Mucosa of rectum (tissue), 2 donors: Measurements from ENCODE around the gene DNMT3L.
"Not testable (repeated sequence)": the region's sequence is repeated elsewhere in the genome, so short reads cannot be mapped to it uniquely, and the experiment has no call there.

Source experiments
- H3K27ac ChIP-seq, 2 donors: one replicate each; pipeline ENCODE4 v1.7.0; 2013; ENCODE audit warnings: inconsistent platforms in 2 of 2, low read depth in 2 of 2, low read length in 2 of 2
- H3K27me3 ChIP-seq, 2 donors: one replicate each; pipeline ENCODE4 v1.7.0; 2013; ENCODE audit warnings: low read length in 2 of 2; ENCODE audit not compliant: control insufficient read depth in 2 of 2, insufficient read depth in 2 of 2
- H3K36me3 ChIP-seq, 2 donors: one replicate each; pipeline ENCODE4 v1.7.0; 2013; ENCODE audit warnings: low read length in 2 of 2; ENCODE audit not compliant: control insufficient read depth in 2 of 2, insufficient read depth in 2 of 2
- H3K4me1 ChIP-seq, 2 donors: one replicate each; pipeline ENCODE4 v1.7.0; 2013; ENCODE audit warnings: low read length in 2 of 2, mild to moderate bottlenecking in 1 of 2; ENCODE audit not compliant: control insufficient read depth in 2 of 2, insufficient read depth in 2 of 2
- H3K4me3 ChIP-seq, 2 donors: one replicate each; pipeline ENCODE4 v1.7.0; 2013; ENCODE audit warnings: low read length in 2 of 2
- H3K9ac ChIP-seq, 2 donors: one replicate each; pipeline ENCODE4 v1.7.0; 2013; ENCODE audit warnings: low read length in 2 of 2, low read depth in 1 of 2, mild to moderate bottlenecking in 1 of 2
- H3K9me3 ChIP-seq, 2 donors: one replicate each; pipeline ENCODE4 v1.7.0; 2013; ENCODE audit warnings: low read length in 2 of 2; ENCODE audit not compliant: control insufficient read depth in 2 of 2
- donor health status: healthy.
- donor health status: Normal muscosa, but diverticular disease.

Gene DNMT3L

DNA sequence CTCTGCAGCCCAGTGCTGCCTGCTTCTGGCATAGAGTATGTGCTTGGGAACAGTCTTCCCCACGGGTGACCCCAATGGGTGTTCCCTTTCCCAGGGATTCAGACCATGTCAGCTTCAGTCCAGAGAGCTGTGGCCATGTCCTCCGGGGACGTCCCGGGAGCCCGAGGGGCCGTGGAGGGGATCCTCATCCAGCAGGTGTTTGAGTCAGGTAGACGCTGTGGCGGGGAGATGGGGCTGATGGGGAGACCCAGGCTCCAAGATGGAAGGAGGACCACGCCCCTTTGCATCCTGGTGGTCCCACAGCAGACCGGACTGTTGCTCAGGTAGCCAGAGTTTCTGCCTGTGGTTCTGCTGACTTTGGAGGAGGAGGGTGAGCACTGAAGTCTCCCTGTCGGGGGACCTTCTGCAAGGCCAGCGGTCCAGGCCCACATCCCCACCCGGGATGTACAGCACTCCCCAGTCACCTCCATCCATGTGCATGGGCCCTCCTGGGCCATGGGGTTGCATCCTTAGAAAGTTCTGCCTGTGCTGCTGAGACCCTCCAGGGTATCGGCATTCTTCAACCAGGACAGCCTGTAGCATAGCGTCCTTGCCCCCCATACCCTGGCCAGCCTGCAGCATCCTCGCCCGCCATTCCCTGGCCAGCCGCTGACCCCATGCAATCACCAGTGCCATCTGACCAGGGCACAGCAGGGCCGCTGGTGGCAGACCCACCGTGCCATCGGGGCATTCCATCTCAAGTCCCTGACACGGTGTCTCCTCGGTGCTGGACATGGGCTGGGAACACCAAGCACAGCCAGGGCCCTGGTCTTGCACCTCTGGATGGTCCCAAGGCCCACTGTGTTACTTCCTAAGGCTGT lies 26.8 kb upstream of the DNMT3L start:
- Histone ChIP-seq H3K9me3 (no peaks in the 10 kb centered on the region), H3K9ac (no peak overlapping the region), H3K27ac (no peak overlapping the region), H3K4me1 (no peaks in the 10 kb centered on the region), H3K36me3 (no peaks in the 10 kb centered on the region), H3K27me3 (no peaks in the 10 kb centered on the region), H3K4me3 (no peak overlapping the region)

DNA sequence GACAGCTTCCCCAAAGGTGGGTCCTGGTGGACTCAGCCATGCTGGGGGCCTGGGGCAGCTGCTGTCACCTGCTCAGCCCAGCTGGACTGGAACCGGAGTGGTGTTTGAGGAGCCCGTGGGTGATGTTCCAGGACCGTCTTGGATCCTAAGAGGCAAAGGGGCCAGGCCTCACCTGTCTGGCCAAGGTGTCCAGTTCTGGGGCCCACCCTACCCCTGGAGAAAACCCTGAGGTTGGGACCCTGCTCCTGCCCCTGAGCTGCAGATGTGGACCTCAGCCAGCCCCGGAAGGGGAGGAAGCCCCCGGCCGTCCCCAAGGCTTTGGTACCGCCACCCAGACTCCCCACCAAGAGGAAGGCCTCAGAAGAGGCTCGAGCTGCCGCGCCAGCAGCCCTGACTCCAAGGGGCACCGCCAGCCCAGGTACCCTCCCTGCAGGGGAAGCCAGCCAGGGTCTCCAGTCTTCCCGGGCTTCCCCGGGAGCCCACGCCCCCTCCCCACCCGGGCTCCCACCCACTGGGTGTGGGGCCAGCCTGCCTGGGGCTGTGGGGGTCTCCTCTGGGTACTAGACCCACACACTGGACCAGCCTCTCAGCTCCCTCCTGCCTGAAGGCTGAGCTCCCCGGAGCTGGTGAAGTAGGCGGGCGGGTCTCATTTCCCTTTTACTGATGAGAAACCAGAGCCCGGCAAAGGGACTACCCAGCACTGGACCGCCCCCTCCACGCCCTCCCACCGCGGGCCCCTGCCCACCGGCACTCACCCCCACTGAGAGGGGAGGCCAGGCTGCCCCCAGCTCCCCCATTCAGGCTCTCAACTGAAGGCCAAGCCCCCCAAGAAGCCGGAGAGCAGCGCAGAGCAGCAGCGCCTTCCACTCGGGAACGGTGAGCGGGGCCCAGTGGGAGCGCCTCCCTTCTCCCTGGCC lies 25.3 kb upstream of the DNMT3L start:
- no peak overlapping the region for H3K27ac ChIP-seq
- no peaks in the 10 kb centered on the region for H3K9me3 ChIP-seq
- H3K9ac ChIP-seq = no peak overlapping the region
- no peaks in the 10 kb centered on the region for H3K4me1 ChIP-seq
- no peak overlapping the region for H3K4me3 ChIP-seq
- H3K27me3 ChIP-seq = no peaks in the 10 kb centered on the region
- H3K36me3 ChIP-seq = no peaks in the 10 kb centered on the region

DNA sequence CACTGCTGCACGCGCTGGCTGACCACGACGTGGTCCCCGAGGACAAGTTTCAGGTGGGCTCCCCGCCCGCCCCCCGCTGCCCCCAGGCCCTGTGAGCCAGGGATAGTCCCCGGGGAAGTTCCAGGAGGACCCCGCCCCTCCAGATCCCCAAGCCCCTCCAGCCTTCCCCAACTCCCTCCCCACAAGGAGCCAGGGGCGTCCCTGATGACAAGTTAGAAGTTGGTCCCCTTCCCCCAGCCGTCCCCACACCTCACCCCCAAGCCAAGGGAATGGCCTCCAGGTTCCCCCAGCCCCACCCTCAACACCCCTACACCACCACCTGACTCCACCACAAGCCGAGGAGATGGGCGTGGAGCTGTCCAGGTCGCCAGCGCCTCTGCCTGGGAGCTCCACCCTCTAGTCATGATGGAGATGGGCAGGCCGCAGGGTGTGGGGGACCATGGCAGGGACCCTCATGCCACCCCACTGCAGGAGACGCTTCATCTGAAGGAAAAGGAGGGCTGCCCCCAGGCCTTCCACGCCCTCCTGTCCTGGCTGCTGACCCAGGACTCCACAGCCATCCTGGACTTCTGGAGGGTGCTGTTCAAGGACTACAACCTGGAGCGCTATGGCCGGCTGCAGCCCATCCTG lies 24.5 kb upstream of the DNMT3L start:
- Histone ChIP-seq H3K9me3 (no peaks in the 10 kb centered on the region), H3K27me3 (no peaks in the 10 kb centered on the region), H3K36me3 (no peaks in the 10 kb centered on the region), H3K9ac (no peak overlapping the region), H3K4me3 (no peak overlapping the region), H3K4me1 (no peaks in the 10 kb centered on the region), H3K27ac (no peak overlapping the region)

DNA sequence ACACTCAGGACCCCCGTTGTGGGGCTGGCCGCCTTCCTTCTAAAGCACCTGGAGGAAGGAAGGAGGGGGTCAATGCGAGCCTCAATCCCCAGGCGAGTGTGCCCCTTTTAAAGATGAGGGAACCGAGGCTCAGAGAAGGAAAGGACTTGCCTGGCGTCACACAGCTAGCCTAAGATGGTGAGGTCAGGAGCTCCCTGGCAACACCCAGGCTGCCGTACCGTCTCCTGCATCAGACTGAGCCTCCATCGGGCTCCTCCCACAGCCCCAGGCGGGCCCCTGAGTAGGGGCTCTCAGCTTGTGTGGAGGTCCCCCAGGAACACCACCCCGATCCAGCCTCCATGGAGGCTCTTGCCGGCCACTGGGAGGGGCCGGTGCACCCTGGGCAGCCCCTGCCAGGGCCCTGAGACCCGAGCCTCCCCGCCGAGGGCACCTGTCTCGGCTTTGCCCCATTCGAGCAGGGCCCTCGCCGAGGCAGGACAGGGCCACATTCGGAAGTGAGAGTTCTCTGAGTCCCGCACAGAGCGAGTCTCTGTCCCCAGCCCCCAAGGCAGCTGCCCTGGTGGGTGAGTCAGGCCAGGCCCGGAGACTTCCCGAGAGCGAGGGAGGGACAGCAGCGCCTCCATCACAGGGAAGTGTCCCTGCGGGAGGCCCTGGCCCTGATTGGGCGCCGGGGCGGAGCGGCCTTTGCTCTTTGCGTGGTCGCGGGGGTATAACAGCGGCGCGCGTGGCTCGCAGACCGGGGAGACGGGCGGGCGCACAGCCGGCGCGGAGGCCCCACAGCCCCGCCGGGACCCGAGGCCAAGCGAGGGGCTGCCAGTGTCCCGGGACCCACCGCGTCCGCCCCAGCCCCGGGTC lies 23.7 kb upstream of the DNMT3L start, which contains the start of gene AIRE:
TSS of gene AIRE (plus strand) at position 739 of the 855 bp plus-strand sequence. CDS start 131 bp downstream, outside the sequence.
- Histone ChIP-seq H3K4me3 (no peak within 1 kb of the TSS), H3K9ac (no peak within 1 kb of the TSS)

DNA sequence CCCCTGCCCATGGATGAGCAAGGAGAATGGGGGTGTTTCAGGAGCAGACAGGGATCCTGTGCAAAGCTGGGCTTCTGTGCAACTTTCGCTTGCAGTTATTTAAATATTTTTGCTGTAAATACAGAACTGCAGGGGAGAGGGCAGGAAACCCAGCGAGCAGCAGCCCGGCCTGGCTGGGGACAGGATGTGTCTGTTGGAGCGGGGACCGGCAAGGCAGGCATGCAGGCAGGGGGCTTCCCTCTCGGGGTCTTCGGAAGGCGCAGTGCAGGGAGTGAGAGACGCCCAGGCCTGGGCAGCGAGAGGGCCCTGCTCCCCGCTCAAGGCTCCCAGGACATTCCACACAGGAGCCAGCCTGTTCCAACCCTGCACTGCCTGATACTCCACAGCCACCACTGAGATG lies 22.3 kb upstream of the DNMT3L start:
- H3K4me1 ChIP-seq = no peaks in the 10 kb centered on the region
- H3K4me3 ChIP-seq = no peak overlapping the region
- H3K9ac ChIP-seq = no peak overlapping the region
- H3K9me3 ChIP-seq = no peaks in the 10 kb centered on the region
- H3K36me3 ChIP-seq = no peaks in the 10 kb centered on the region
- H3K27me3 ChIP-seq = no peaks in the 10 kb centered on the region
- H3K27ac ChIP-seq = no peak overlapping the region

More for the DNA sequence above, 23.7 kb upstream of the DNMT3L start, which contains the start of gene AIRE:
- H3K4me1 ChIP-seq = no peaks in the 10 kb centered on the region
- no peaks in the 10 kb centered on the region for H3K27me3 ChIP-seq
- H3K36me3 ChIP-seq = no peaks in the 10 kb centered on the region
- H3K9me3 ChIP-seq = no peaks in the 10 kb centered on the region
- H3K27ac ChIP-seq = no peak within 1 kb of the TSS

DNA sequence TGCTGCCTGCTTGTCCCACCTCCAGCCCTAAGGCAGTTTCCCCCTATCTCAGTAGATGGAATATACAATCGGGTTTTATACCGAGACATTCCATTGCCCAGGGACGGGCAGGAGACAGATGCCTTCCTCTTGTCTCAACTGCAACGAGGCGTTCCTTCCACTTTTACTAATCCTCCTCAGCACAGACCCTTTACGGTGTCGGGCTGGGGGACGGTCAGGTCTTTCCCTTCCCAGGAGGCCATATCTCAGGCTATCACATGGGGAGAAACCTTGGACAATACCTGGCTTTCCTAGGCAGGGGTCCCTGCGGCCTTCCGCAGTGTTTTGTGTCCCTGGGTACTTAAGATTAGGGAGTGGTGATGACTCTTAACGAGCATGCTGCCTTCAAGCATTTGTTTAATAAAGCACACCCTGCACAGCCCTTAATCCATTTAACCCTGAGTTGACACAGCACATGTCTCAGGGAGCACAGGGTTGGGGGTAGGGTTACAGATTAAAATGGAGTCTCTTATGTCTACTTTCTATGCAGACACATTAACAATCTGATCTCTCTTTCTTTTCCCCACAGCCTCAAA lies 21.6 kb upstream of the DNMT3L start:
- H3K27me3 ChIP-seq, H3K27ac ChIP-seq, H3K4me1 ChIP-seq, H3K36me3 ChIP-seq, H3K4me3 ChIP-seq, H3K9me3 ChIP-seq, H3K9ac ChIP-seq: not testable (repeated sequence)

DNA sequence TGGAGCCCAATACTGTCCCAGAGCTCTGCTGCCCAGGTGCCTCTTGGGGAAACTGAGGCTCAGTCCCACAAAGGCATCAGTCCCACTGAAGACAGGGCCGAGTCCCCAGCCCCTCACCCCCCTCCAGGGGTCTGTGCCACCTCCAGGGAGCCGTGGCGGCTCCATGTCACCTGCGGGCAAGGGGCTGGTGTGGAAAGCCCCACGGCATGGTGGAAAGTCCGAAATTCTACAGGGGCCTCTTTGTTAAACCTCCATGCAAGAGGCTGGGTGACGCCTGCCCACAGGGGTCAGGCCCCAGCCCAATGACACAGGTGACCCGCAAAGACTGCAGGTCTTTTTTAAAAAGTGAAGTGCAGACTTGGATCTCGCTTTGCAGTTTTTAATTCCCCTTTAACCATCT lies 20.7 kb upstream of the DNMT3L start:
- H3K4me1 ChIP-seq = no peaks in the 10 kb centered on the region
- no peak overlapping the region for H3K4me3 ChIP-seq
- H3K9ac ChIP-seq = no peak overlapping the region
- no peaks in the 10 kb centered on the region for H3K27me3 ChIP-seq
- no peak overlapping the region for H3K27ac ChIP-seq
- no peaks in the 10 kb centered on the region for H3K36me3 ChIP-seq
- H3K9me3 ChIP-seq = no peaks in the 10 kb centered on the region

DNA sequence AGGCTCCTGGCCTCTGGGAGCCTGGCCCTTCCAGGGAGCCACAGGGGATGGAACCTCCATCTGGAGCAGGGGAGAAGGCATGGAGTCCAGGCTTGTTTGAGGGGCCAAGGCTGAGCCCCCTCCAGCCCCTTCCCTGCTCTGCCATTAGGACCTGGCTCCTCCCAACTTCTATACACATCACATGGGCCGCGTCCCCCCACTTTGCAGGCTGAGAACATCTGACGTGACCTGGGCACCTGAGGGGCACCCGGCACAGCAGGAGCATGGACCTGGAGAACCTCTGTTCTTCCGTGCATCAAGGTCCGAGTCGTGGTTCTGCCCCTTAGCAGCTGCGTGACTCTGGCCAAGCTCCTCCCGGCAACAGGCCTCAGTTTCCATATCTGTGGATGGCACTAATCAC lies 20.1 kb upstream of the DNMT3L start:
- Histone ChIP-seq H3K9me3 (no peaks in the 10 kb centered on the region), H3K27me3 (no peaks in the 10 kb centered on the region), H3K9ac (no peak overlapping the region), H3K27ac (no peak overlapping the region), H3K36me3 (no peaks in the 10 kb centered on the region), H3K4me3 (no peak overlapping the region), H3K4me1 (no peaks in the 10 kb centered on the region)
